Measurements from ENCODE around the gene HCN2. TPM values are rescaled to one million over a fixed set of nuclear protein-coding genes. Genes with fewer than 3 reads are reported as not detected.

The HCN2 gene
- polyA plus RNA-seq, 1 donor from 2014 or later: 4.7 TPM

DNA sequence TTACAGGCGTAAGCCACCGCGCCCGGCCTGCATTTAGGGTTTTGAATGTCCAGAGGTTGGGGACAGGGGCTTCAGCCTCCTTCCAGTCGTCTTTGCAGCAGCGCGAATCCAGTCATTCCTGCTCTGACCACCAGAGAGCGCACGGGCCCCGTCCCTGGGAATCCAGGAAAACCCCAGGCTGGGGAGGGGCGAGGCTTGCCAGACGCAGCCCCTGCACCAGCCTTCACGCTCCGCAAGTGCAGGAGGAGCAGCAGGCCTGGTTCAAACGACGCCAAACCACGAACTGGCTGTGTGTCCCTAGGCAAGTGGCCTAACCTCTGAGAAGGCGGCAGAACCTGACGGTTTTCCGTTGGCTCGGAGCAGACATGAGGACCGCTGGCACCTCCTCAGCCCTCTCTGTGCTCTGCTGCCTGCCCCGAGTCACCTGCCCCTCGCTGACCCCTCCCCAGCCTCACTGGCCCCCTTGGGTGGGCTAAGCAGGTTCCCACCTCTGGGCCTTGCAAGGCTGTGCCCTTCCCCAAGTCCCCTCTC is 75.3 kb downstream of the HCN2 start:
- Histone ChIP-seq H3K4me3 (ENCODE audit: low read length) (no peak overlapping the region), H3K27me3 (ENCODE audit: insufficient read depth, low read depth, low read length) (no peaks in the 10 kb centered on the region), H3K79me2 (replicated peaks; ENCODE audit: insufficient read depth, low read length) (peaks cover 28% of the 10 kb centered on the region), H3K9me2 (ENCODE audit: insufficient read depth, low read length) (no peaks in the 10 kb centered on the region), H3K27ac (ENCODE audit: low read length) (no peak overlapping the region), H3K4me2 (ENCODE audit: low read length) (no peak overlapping the region), H3K9ac (ENCODE audit: low read length) (peak overlapping the region; percentile 16), H2AFZ (ENCODE audit: low read depth, low read length) (peak overlapping the region; percentile 24), H3K36me3 (ENCODE audit: insufficient read depth, low read length) (no peaks in the 10 kb centered on the region), H4K20me1 (ENCODE audit: insufficient read depth) (peaks cover 11% of the 10 kb centered on the region), H3K9me3 (ENCODE audit: low read length) (no peaks in the 10 kb centered on the region), H3F3A (ENCODE audit: insufficient read depth, low read length, poor library complexity, severe bottlenecking) (no peaks in the 10 kb centered on the region)
- TF ChIP-seq, protein P1, sequence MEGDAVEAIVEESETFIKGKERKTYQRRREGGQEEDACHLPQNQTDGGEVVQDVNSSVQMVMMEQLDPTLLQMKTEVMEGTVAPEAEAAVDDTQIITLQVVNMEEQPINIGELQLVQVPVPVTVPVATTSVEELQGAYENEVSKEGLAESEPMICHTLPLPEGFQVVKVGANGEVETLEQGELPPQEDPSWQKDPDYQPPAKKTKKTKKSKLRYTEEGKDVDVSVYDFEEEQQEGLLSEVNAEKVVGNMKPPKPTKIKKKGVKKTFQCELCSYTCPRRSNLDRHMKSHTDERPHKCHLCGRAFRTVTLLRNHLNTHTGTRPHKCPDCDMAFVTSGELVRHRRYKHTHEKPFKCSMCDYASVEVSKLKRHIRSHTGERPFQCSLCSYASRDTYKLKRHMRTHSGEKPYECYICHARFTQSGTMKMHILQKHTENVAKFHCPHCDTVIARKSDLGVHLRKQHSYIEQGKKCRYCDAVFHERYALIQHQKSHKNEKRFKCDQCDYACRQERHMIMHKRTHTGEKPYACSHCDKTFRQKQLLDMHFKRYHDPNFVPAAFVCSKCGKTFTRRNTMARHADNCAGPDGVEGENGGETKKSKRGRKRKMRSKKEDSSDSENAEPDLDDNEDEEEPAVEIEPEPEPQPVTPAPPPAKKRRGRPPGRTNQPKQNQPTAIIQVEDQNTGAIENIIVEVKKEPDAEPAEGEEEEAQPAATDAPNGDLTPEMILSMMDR (IDR thresholded peaks at IDR 0.05; ENCODE audit: poor library complexity, severe bottlenecking): peak; percentile 97
- no peak for TF ChIP-seq POLR2AphosphoS5 (IDR thresholded peaks at IDR 0.05)
- TF ChIP-seq MXI1 (conservative IDR thresholded peaks at IDR 0.05; ENCODE audit: poor library complexity, severe bottlenecking): peak; percentile 38
- TF ChIP-seq EP300 (conservative IDR thresholded peaks at IDR 0.05; ENCODE audit: poor library complexity, severe bottlenecking): peak; percentile 31
- TF ChIP-seq SMC3 (conservative IDR thresholded peaks at IDR 0.05; ENCODE audit: poor library complexity): peak; percentile 98
- TF ChIP-seq EZH2 (IDR thresholded peaks at IDR 0.05; ENCODE audit: borderline replicate concordance, insufficient read depth, low read length, poor library complexity, severe bottlenecking): no peak
- TF ChIP-seq TAF1 (IDR thresholded peaks at IDR 0.05; ENCODE audit: low read depth): no peak
- peak; percentile 97 for TF ChIP-seq RAD21 (conservative IDR thresholded peaks at IDR 0.05)
- TF ChIP-seq, protein P2, sequence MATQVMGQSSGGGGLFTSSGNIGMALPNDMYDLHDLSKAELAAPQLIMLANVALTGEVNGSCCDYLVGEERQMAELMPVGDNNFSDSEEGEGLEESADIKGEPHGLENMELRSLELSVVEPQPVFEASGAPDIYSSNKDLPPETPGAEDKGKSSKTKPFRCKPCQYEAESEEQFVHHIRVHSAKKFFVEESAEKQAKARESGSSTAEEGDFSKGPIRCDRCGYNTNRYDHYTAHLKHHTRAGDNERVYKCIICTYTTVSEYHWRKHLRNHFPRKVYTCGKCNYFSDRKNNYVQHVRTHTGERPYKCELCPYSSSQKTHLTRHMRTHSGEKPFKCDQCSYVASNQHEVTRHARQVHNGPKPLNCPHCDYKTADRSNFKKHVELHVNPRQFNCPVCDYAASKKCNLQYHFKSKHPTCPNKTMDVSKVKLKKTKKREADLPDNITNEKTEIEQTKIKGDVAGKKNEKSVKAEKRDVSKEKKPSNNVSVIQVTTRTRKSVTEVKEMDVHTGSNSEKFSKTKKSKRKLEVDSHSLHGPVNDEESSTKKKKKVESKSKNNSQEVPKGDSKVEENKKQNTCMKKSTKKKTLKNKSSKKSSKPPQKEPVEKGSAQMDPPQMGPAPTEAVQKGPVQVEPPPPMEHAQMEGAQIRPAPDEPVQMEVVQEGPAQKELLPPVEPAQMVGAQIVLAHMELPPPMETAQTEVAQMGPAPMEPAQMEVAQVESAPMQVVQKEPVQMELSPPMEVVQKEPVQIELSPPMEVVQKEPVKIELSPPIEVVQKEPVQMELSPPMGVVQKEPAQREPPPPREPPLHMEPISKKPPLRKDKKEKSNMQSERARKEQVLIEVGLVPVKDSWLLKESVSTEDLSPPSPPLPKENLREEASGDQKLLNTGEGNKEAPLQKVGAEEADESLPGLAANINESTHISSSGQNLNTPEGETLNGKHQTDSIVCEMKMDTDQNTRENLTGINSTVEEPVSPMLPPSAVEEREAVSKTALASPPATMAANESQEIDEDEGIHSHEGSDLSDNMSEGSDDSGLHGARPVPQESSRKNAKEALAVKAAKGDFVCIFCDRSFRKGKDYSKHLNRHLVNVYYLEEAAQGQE (IDR thresholded peaks at IDR 0.05; ENCODE audit: borderline replicate concordance): no peak

Other genes starting within 250 kb of the HCN2 start
- gene MIER2, start 245.1 kb upstream of the HCN2 start, polyA plus RNA-seq: 13.9 and 16.0 TPM in 2 replicates
- gene C2CD4C, start 180.7 kb upstream of the HCN2 start, polyA plus RNA-seq: 21.4 and 22.8 TPM in 2 replicates
- 75.8 and 81.2 TPM in 2 replicates for gene SHC2, start 128.8 kb upstream of the HCN2 start, polyA plus RNA-seq
- 0.22 and 1.0 TPM in 2 replicates for gene MADCAM1, start 93.4 kb upstream of the HCN2 start, polyA plus RNA-seq
- gene TPGS1, start 82.4 kb upstream of the HCN2 start, polyA plus RNA-seq: 79.6 and 83.2 TPM in 2 replicates
- gene CDC34, start 58.1 kb upstream of the HCN2 start, polyA plus RNA-seq: 155 and 172 TPM in 2 replicates
- 0.38 and 0.72 TPM in 2 replicates for gene GZMM, start 45.8 kb upstream of the HCN2 start, polyA plus RNA-seq
- 209 and 214 TPM in 2 replicates for gene BSG, start 17.3 kb upstream of the HCN2 start, polyA plus RNA-seq
- gene POLRMT, start 43.7 kb downstream of the HCN2 start, polyA plus RNA-seq: 28.3 TPM in 2 replicates
- gene FGF22, start 50.0 kb downstream of the HCN2 start, polyA plus RNA-seq: 0.48 TPM in 1 of 2 replicates, not detected in the other
- gene RNF126, start 73.3 kb downstream of the HCN2 start, polyA plus RNA-seq: 33.7 and 44.8 TPM in 2 replicates
- gene FSTL3, start 86.5 kb downstream of the HCN2 start, polyA plus RNA-seq: 3.1 and 6.6 TPM in 2 replicates
- gene PRSS57, start 105.6 kb downstream of the HCN2 start, polyA plus RNA-seq: not detected in 2 replicates
- 74.8 and 87.3 TPM in 2 replicates for gene PALM, start 119.1 kb downstream of the HCN2 start, polyA plus RNA-seq
- gene MISP, start 161.2 kb downstream of the HCN2 start, polyA plus RNA-seq: 0.24 and 0.98 TPM in 2 replicates
- gene PTBP1, start 207.6 kb downstream of the HCN2 start, polyA plus RNA-seq: 27.3 and 39.0 TPM in 2 replicates
- gene PLPPR3, start 232.1 kb downstream of the HCN2 start, polyA plus RNA-seq: 239 and 275 TPM in 2 replicates
- gene AZU1, start 238.0 kb downstream of the HCN2 start, polyA plus RNA-seq: 1.0 and 1.1 TPM in 2 replicates

Data from neural cell (in vitro differentiated cells).